Diencephalon (tissue), 1 donor: ENCODE data around the gene RNASEL. TPM values are rescaled to one million over a fixed set of nuclear protein-coding genes. Genes with fewer than 3 reads are reported as not detected.

Experiments
- small RNA-seq: library from RNA; depleted of rRNA; stranded (forward); fragments of <200 nt; gene quantifications from one replicate; pipeline ENCODE3, GENCODE V24; 2014
- total RNA-seq: library from RNA; depleted of rRNA; stranded (reverse); fragments of >200 nt; gene quantifications from one replicate; pipeline ENCODE4 v1.2.3, GENCODE V29; 2014

RNASEL gene
- total RNA-seq, result 6.0 TPM

GRCh38 chr1:182588500-182589396, at the start of gene RNASEL:
RNASEL (minus strand) TSS chr1:182589256; CDS start chr1:182586806, 2,450 bp downstream.

GRCh38 chr1:182604175-182605164, 15.4 kb upstream of the RNASEL start, which contains the start of gene RGS16:
RGS16 (minus strand) TSS chr1:182604389; CDS start chr1:182604259, 130 bp downstream.

Small RNA genes lying within 50 kb of the gene (small RNA-seq; reads per million reads assigned to genes)
- not detected for gene RF00017

Other genes with a start within 250 kb of the RNASEL start
- gene GLUL, start 197.5 kb downstream of the RNASEL start, total RNA-seq, result 534 TPM
- gene TEDDM1, start 188.6 kb downstream of the RNASEL start, total RNA-seq, result not detected
- gene RGSL1, start 139.1 kb downstream of the RNASEL start, total RNA-seq, result not detected
- gene RGS16, start 15.1 kb upstream of the RNASEL start, total RNA-seq, result 13.6 TPM
- 135 TPM for gene RGS8, start 95.3 kb upstream of the RNASEL start, total RNA-seq
- gene NPL, start 200.5 kb upstream of the RNASEL start, total RNA-seq, result 12.5 TPM